Left ventricle myocardium inferior (tissue), 1 donor: ENCODE results near the gene ABLIM2. TPM values are rescaled to one million over a fixed set of nuclear protein-coding genes. Genes with fewer than 3 reads are reported as not detected.

Experiments used
- DNase-seq: peaks from one replicate; pipeline ENCODE4 v3.0.0-alpha.2; 2020
- H3K27ac ChIP-seq: fragments of 200-600 bp; replicated peaks from 2 replicates; pipeline ENCODE4 v1.8.0; 2021
- H3K27me3 ChIP-seq: fragments of 200-600 bp; 2 replicates; pipeline ENCODE4 v1.8.0; 2021; ENCODE audit warnings: low read depth
- H3K36me3 ChIP-seq: fragments of 200-600 bp; 2 replicates; pipeline ENCODE4 v1.8.0; 2021
- H3K4me1 ChIP-seq: fragments of 200-600 bp; 2 replicates; pipeline ENCODE4 v1.8.0; 2021
- H3K4me3 ChIP-seq: fragments of 200-600 bp; 2 replicates; pipeline ENCODE4 v1.8.0; 2021; ENCODE audit warnings: mild to moderate bottlenecking, moderate library complexity
- H3K9me3 ChIP-seq: fragments of 200-600 bp; replicated peaks from 2 replicates; pipeline ENCODE4 v1.8.0; 2021
- intact Hi-C: fragments of 100-400 bp; cut with micrococcal nuclease; formaldehyde crosslinking; loops from one replicate; pipeline ENCODE4 v1.11.0; 2022
- total RNA-seq: library from RNA; stranded (reverse); fragmentation: NEBNext Ultra II Directional; extraction: Animal tissue kit (Norgen Biotek cat#: 25700); gene quantifications from one replicate; pipeline ENCODE4 v1.2.1, GENCODE V29; 2021
- TF ChIP-seq, protein P1 (sequence below): fragments of 200-600 bp; IDR thresholded peaks from 2 replicates; pipeline ENCODE4 v1.8.0; 2021; ENCODE audit warnings: antibody characterized with exemption, mild to moderate bottlenecking, borderline replicate concordance
- donor health status: DM: no; HTN: yes; CAD: no; lungs with severe emphysema.

ABLIM2 gene
- total RNA-seq, 1 donor from 2014 or later: 43.5 TPM

DNA sequence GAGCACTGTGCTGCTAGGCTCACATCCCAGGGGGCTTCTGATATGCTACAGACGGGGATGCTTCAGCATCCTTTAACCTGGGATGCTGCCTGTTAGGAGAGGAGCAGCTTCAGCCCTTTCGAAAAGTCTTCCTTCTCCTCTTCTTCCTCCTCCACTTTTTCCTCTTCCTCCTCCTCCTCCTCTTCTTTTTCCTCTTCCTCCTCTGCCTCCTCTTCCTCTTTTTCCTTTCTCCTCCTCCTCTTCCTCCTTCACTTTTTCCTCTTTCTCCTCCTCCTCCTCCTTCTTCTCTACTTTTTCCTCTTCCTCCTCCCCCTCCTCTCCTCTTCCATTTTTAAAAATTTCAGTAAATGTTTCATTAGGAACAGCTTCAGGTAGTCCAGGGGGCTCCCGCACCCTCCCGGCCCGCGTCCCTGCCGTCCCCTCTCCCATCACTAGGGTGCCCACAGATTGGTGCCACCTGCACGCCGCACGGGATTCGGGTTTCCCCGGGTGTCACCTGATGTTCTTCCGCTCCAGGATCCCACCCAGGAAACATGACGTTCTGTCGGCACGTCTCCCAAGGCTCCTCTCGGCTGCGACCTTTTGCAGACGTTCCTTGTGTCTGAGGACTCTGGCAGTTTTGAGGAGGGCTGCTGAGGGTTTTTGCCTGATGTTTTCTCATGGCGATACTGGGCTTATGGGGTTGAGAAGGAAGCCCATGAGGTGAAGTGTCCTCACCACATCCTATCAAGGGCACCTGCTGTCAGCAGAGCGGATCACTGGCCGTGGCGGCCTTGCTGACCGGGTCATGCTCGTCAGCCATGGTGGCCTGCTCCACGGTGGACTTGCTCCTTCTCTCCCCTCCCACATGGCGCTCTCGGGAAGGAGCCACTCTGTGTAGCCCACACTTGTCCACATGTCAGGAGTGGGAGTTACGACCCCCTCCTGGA, 135.6 kb downstream of the ABLIM2 start:
- H3K4me3 ChIP-seq: no peak overlapping the region
- H3K36me3 ChIP-seq: peaks cover 7% of the 10 kb centered on the region
- no peaks in the 10 kb centered on the region for H3K27me3 ChIP-seq
- no peaks in the 10 kb centered on the region for H3K9me3 ChIP-seq
- intact Hi-C loops: no loop called here
- TF ChIP-seq, protein P1, sequence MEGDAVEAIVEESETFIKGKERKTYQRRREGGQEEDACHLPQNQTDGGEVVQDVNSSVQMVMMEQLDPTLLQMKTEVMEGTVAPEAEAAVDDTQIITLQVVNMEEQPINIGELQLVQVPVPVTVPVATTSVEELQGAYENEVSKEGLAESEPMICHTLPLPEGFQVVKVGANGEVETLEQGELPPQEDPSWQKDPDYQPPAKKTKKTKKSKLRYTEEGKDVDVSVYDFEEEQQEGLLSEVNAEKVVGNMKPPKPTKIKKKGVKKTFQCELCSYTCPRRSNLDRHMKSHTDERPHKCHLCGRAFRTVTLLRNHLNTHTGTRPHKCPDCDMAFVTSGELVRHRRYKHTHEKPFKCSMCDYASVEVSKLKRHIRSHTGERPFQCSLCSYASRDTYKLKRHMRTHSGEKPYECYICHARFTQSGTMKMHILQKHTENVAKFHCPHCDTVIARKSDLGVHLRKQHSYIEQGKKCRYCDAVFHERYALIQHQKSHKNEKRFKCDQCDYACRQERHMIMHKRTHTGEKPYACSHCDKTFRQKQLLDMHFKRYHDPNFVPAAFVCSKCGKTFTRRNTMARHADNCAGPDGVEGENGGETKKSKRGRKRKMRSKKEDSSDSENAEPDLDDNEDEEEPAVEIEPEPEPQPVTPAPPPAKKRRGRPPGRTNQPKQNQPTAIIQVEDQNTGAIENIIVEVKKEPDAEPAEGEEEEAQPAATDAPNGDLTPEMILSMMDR: no peak
- no peak overlapping the region for H3K27ac ChIP-seq
- DNase-seq: no peak
- H3K4me1 ChIP-seq: no peaks in the 10 kb centered on the region

DNA sequence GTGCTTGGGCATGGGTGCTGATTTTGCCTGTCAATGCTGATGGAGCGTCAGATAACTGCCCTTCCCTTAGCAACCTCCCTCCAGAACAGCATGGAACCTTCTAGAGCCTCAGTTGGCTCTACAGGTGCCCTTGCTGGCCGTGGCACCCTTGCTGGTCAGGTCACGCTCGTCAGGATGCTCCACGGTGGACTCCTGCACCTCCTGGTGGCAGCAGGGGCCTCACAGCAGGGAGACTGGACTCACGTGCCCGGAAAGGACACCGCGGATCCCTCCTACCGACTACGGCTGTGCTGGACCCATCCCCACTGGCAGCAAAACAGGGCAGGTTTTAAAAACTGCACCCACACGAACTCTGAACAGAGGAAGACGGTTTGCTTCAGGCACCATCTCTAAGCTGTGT, 136.8 kb downstream of the ABLIM2 start:
- no peak for DNase-seq
- Histone ChIP-seq H3K9me3 (no peaks in the 10 kb centered on the region), H3K27ac (no peak overlapping the region), H3K36me3 (no peaks in the 10 kb centered on the region), H3K4me3 (no peak overlapping the region), H3K27me3 (no peaks in the 10 kb centered on the region), H3K4me1 (no peaks in the 10 kb centered on the region)
- intact Hi-C loops: no loop called here
- TF ChIP-seq, protein P1: no peak

DNA sequence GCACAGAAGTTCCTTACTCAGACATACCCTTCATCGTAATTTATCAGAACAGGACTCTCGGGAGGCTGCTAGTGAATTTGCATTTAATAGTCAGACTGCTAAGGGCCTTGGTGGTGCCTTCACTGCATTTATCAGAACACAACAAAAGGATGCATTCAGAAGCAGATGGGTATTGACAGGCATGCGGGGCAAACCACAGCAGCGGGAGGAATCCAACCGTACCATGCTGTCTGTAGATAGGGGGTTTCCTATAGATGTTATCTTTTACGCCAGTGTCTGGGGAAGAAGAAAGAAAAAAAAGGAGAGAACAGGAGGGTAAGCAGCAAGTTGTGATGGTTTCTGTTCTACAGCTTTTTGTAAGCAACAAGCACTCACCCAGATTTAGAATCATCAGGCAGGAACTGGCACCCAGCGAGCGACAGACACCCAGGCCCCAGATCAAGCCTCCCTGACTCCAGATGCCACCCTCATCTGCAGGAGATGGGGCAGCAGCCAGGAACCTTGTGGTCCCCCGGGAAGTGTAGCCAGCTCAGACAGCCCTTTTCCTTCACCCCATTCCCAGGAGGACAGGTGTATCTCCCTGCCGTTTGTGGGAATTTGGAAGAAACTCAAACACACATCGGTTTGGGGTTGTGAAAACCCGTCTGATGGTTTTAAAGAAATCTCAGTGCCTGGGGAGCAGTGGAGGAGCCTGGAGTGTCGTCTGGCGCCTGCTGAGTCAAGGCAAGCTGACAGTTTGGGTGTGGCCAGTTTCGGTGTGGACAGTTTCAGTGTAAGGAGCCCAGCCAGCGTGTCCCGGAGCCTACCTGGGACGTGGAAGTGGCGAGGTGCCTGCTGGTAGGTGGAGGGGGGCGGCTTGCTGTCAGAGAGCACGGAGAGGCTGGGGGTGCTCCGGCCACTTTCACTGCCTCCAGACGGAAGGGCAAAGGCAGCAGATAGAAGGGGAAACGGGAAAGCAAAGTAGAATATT, 138.9 kb downstream of the ABLIM2 start:
- intact Hi-C loops: no loop called here
- H3K4me3 ChIP-seq: no peak overlapping the region
- no peaks in the 10 kb centered on the region for H3K4me1 ChIP-seq
- no peak for DNase-seq
- H3K36me3 ChIP-seq: no peaks in the 10 kb centered on the region
- H3K9me3 ChIP-seq: no peaks in the 10 kb centered on the region
- TF ChIP-seq, protein P1: no peak
- H3K27me3 ChIP-seq: no peaks in the 10 kb centered on the region
- H3K27ac ChIP-seq: no peak overlapping the region

DNA sequence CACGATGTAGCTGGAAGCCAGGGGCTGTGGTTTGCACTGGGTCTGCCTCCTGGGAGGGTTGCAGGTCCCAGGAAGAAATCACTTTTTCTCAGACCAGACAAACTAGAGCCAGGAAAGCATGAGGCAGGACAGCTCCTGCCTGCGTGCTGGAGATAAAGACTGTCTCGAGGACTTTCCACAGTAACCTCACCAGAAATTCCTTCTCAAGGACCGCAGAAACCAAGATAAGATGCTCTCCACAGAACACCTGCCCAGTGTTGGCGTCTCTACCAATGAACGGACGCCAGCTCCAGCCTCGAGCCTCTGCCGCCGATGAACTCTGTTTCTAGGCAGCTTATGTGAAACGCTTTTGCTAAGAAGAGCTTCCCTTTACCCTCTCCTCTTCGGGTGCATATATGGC, 142.1 kb downstream of the ABLIM2 start:
- intact Hi-C loops: no loop called here
- Histone ChIP-seq H3K4me1 (no peaks in the 10 kb centered on the region), H3K27ac (no peak overlapping the region), H3K36me3 (no peaks in the 10 kb centered on the region), H3K27me3 (no peaks in the 10 kb centered on the region), H3K4me3 (no peak overlapping the region), H3K9me3 (no peaks in the 10 kb centered on the region)
- DNase-seq: no peak
- TF ChIP-seq, protein P1: no peak

DNA sequence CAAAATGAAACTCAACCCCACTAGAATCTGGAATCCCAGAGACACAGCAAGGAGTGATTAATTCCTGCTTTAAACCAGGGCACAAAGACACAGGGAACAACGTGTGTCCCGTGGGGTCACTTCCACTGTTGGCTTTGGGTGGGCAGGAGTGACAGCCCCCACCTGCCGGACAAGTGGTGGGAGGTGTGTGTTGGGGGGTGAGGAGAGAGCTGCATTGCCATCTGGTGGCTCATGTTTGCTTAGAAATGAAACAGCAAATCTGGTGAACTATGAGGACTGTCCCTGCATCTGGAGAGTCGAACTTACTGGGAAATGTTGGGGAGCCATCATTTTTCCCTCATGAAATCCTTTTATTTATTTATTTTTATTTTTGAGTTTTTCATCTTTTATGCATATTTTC, 143.1 kb downstream of the ABLIM2 start:
- intact Hi-C loops: no loop called here
- Histone ChIP-seq H3K36me3 (no peaks in the 10 kb centered on the region), H3K4me3 (no peak overlapping the region), H3K27ac (no peak overlapping the region), H3K9me3 (no peaks in the 10 kb centered on the region), H3K4me1 (no peaks in the 10 kb centered on the region), H3K27me3 (no peaks in the 10 kb centered on the region)
- DNase-seq: no peak
- TF ChIP-seq, protein P1: peak; percentile 36
